Left forelimb (tissue), 1 donor: ENCODE measurements around the gene PPP2R2C.

Experiments
- DNase-seq: peaks from one replicate; pipeline ENCODE4 v3.0.0-alpha.2; 2018; ENCODE audit warnings: low spot score

Gene PPP2R2C

DNA sequence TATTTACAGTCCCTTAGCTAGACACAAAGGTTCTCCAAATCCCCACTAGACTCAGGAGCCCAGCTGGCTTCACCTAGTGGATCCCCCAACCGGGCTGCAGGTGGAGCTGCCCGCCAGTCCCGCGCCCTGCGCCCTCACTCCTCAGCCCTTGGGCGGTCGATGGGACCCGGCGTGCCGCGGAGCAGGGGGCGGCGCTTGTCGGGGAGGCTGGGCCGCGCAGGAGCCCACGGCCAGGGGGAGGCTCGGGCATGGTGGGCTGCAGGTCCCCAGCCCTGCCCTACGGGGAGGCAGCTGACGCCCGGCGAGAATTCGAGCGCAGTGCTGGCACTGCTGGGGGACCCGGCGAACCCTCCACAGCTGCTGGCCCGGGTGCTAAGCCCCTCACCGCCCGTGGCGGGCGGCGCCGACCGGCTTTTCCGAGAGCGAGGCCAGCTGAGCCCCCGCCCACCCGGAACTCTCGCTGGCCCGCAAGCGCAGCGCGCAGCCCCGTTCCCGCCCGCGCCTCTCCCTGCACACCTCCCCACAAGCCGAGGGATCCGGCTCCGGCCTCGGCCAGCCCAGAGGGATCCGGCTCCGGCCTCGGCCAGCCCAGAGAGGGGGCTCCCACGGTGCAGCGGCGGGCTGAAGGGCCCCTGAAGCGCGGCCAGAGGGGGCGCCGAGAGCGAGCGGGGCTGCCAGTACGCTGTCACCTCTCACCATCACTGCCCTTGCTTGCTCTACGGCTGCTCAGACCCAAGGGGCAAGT lies 163.3 kb downstream of the PPP2R2C start:
- no peak for DNase-seq

DNA sequence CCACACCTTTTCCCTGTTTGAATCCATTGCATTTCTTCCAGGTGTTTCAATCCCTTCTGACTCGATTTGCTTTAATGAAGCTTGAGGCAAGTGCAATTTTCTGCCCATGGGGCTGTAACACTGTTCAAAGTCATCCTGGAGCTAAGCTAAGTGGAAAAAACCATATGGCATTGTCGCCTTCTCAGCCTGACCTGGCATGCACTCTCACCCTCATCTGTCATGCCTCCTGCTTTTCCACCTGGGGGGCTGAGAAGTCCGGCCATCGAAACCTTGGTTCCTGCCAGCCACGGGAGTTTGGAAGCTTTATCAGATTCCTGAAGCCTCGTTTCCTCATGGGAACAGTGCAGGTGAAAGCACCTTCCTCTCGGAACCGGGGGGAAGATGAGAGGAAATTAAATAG lies 164.5 kb downstream of the PPP2R2C start:
- no peak for DNase-seq

DNA sequence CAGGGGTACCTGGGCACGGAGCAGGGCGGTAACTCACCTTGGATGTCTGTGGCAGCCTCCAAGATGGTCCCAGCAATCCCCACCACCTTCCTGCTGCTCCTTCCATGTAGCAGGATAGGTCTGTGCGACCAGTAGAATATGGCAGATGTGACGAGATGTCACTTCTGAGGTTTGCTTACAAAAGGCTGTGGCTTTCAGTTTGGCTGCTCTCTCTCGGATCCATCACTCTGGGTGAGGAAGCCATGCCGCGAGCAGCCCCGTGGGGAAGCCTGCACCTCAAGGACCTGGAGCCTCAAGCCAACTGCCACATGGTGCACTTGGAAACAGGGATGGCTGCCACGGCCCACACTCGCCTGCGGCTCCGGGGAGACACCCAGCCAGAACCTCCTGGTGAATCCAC lies 165.2 kb downstream of the PPP2R2C start:
- DNase-seq = no peak

DNA sequence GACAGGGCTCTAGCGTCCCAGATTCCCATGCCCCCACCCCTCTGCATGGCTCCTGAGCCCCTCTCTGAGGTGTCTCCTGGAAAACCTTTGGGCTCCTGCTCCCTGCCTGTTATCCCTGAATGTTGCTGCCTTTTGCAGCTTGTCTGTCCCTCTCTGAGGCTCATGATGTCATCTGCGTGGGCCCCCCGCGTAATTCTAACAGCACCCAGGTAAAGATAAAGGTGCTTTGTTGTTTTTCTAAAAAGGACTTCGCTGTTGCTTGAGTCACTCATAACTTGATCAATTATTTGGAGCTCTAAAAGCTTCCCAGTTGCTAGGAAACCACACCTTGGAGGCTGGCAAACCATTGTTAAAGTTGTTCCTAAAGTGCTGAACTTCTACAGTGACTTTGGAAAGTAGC lies 166.1 kb downstream of the PPP2R2C start:
- no peak for DNase-seq

DNA sequence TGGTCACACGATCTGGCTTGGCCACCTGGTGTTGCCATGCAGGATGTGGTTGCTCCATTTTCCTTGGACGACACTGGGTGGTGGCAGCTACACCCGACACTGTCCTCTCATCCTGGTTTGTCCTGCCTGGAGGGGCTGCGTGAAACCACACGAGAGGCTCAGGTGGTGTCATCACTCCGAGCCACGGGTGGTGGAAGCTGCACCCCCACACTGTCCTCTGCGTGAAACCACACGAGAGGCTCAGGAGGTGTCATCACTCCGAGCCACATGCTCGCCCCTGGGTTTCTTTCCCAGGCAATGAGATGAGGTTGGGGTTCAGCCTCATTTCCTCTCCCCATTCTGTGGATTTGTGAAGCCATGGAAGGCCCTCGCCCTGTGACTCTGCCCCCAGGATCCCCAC lies 168.5 kb downstream of the PPP2R2C start:
- no peak for DNase-seq

DNA sequence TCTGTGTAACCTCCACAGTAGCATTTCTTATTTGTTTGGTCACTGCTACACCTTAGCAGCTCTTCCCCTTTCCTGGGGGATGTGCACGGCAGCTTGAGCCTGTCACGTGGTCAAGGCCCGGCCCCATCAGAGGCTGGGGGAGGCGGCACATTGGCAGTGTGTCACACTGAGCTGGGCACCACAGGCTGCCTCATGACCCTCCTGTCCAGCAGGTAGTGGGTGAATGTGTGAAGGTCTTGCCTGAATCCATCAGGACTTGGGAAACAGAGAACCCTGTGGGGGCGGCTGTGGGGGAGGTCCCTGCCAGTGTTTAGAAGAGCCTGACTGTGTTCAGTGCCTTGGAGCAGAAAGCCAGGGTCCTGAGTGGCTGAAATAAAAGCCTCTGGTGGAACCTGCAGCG lies 169.5 kb downstream of the PPP2R2C start:
- no peak for DNase-seq

DNA sequence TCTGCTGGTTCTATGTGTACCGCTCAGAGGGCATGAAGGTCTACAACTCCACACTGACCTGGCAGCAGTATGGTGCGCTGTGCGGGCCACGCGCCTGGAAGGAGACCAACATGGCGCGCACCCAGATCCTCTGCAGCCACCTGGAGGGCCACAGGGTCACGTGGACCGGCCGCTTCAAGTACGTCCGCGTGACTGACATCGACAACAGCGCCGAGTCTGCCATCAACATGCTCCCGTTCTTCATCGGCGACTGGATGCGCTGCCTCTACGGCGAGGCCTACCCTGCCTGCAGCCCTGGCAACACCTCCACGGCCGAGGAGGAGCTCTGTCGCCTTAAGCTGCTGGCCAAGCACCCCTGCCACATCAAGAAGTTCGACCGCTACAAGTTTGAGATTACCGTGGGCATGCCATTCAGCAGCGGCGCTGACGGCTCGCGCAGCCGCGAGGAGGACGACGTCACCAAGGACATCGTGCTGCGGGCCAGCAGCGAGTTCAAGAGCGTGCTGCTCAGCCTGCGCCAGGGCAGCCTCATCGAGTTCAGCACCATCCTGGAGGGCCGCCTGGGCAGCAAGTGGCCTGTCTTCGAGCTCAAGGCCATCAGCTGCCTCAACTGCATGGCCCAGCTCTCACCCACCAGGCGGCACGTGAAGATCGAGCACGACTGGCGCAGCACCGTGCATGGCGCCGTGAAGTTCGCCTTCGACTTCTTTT lies 170.5 kb downstream of the PPP2R2C start:
- no peak for DNase-seq

DNA sequence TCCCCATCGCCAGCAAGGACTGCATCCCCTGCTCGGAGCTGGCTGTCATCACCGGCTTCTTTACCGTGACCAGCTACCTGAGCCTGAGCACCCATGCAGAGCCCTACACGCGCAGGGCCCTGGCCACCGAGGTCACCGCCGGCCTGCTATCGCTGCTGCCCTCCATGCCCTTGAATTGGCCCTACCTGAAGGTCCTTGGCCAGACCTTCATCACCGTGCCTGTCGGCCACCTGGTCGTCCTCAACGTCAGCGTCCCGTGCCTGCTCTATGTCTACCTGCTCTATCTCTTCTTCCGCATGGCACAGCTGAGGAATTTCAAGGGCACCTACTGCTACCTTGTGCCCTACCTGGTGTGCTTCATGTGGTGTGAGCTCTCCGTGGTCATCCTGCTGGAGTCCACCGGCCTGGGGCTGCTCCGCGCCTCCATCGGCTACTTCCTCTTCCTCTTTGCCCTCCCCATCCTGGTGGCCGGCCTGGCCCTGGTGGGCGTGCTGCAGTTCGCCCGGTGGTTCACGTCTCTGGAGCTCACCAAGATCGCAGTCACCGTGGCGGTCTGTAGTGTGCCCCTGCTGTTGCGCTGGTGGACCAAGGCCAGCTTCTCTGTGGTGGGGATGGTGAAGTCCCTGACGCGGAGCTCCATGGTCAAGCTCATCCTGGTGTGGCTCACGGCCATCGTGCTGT lies 171.2 kb downstream of the PPP2R2C start:
- DNase-seq = no peak

DNA sequence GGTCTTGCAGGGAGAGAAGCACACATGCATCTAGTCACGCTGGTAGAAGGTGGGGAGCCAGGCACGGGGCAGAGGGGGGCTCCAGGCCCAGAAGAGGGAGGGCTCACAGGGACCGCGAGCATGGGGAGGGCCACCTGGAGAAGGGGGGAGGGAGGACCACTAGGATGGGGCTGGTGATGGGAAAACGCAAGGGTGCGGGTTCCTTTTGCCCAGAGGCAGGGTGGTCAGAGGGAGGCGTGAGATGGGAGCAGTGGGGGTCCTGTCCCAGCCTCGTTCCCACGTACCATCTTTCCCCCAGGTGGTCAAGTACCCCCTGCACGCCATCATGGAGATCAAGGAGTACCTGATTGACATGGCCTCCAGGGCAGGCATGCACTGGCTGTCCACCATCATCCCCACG lies 172.1 kb downstream of the PPP2R2C start:
- DNase-seq = no peak

DNA sequence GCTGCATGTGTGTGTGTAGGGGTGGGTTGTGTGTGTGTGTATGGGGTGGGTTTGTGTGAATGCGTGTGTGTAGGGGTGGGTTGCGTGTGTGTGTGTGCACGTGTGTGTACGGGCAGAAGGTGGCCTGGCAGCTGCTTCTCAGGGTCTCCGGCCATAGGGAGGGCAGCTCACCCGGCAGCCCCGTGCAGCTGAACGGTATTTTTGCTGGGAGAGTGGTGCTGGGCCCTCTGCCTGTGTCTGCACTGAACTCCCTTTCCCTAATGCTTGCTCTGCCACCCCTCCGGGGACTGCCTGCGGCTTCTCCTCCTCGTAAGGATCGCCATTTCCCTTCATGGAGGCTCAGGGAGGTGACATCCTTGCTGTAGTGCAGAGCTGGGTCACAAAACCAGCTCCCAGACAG lies 172.5 kb downstream of the PPP2R2C start:
- DNase-seq = no peak

DNA sequence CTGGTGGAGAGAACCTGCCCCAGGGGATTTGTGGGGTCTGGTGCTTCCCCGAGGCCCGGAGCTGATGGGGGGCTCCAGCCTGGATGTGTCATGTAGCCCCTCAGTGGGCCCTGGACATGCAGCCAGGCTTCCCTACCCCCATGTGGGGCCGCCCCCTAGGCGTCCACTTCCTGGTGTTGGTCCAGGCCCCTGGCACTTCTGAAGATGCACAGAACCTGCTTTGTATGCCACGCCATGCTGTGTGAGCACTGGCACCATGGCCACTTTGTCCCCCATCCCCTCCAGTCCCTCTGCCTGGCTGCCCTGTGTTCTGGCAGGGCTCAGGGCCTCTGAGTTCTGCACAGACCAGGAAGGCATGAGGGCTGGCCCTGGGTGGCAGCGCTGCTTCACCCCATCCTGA lies 173.6 kb downstream of the PPP2R2C start:
- DNase-seq = no peak

DNA sequence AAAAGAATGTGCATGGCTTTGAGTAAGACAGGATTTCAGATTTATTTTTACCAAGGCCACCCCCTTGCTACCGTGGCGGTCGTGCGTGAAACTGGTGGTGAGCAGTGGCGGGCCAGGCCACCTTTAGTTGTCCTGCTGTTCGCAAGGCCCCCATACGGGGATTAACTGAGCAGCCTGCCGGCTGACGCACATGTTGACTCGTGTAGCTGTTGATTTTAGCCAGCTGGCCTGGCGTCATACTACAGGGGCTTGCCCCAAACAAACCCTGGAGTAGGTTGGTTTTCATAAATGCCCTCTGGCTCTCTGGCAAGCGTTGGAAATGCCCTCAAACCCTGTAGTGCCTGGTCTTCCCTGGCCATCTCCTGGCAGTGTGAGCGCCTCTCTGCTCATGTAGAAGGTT lies 174.4 kb downstream of the PPP2R2C start:
- DNase-seq = no peak

DNA sequence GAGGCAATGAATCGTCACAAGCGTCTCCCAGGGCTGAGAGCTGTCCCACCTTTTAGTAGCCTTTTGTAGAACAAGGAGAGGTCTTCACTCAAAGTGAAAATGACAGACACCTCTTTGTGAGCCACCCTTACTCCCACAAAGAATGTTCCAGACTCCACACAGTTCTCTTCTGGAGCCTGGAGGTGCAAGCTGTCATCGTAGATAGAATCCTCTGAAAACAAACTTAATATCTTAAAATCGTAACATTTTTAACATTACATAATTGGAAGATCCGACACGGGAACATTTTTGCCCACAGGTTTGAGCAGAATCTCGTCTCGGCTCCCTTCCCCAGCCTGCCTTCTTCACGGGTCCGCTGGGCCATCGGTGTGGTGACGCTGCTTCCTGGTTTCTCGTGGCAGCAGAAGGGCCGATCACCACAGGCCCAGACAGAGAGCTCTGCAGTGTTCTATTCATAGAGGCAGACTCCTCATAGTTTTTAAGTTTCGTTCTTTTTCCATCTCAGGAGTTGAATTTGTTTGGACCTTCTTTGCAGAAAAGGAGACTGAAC lies 175.1 kb downstream of the PPP2R2C start:
- no peak for DNase-seq

DNA sequence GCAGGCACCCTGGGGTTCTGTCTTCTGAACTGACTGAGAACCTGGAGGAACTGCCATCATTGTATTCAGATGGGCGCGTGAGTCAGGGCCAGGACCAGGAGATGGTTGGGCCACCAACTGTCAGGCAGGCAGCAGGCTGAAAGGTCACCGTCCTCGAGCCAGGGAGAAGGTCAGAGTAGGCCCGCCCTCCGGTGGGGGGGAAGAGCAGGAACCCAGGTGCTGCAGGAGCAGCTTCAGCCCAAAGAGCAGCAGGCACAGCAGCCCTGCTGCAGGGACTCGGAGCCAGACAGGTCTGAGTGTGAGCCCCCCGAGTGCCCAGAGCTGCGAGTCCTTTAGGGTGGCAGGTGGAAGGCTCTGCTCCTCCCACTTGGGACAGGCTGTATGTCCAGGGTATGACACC lies 176.4 kb downstream of the PPP2R2C start:
- no peak for DNase-seq

DNA sequence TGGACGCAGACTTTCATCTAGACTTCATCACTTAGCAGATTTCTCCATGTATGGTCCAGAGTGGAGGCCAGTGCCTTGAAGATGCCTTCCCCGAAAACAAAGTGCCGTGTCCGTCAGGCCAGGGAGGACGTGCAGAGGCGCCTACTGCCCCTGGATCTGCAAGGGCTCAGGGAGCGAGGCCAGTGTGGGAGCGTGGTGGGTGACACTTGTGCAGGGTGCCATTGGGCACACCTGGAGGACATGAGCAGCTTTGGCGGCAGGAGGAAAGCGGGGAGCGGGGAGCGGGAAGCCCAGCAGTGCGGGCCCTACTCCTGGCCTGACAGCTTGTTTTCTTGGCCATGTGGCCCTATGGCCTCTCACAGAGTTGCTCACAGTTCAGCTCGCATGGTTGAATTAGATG lies 176.9 kb downstream of the PPP2R2C start:
- DNase-seq = no peak

DNA sequence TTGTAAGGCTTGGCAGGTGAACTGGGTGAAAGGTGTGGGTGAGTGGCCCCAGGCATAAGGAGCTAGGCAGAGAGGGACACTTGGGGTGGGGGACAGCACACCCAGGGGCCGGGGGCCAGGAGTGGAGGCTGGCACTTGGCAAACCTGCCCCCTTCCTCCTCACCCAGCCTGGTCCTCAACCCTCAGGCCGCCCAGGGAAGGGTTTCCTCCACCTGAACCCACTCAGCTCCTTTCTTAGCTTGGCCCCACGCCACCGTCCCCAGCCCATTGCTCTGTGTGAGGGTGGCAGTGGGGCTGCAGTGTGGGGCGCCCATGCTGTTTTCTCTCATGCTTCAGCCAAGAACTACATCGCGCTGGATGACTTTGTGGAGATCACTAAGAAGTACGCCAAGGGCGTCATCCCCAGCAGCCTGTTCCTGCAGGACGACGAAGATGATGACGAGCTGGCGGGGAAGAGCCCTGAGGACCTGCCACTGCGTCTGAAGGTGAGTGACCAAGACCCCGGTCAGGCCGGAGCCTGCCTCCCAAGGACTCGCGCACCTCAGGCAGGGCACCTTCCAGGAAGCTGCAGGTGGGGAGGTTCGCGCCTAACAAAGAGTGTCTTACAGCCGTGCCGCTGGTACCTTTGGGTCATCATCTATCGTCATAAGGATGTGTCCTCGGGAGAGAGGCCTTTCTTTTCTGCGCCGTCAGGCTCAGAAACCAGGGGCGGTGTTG lies 177.6 kb downstream of the PPP2R2C start:
- DNase-seq = no peak

DNA sequence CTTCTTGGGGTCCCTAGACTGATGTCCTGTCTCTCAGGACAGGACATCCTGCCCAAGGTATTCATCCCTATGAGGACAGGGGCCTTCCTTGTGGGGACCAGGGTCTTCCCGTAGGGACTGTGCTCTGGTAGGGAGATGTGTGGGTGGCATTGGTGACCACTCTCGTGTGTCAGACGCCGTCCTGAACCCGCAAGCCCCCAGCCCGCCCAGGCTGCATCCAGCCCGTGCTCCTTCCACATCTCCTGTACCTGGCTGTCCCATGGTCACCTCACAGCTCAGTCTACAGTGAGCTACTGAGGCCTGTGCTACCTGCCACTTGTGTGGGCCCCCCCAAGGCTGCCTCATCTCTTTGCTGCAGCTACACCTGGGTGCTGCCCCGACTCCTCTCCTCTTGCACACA lies 178.8 kb downstream of the PPP2R2C start:
- no peak for DNase-seq

DNA sequence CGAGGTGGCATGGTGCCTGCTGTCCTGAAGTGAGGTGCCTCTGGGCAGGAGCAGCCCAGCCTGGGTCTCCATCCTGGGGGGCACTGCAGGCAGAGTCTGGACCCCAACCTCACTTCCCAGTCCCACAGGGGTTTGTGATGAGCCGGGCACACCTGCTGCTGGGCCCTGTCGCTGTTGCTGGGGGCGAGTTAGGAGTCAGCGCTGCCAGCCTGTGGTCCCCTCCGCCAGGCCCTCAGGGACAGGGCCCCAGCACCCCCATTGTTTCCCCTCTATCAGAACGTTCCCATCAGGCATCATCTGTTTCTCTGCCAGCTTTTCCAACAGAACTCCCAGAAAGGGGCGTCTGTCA lies 179.3 kb downstream of the PPP2R2C start:
- no peak for DNase-seq

DNA sequence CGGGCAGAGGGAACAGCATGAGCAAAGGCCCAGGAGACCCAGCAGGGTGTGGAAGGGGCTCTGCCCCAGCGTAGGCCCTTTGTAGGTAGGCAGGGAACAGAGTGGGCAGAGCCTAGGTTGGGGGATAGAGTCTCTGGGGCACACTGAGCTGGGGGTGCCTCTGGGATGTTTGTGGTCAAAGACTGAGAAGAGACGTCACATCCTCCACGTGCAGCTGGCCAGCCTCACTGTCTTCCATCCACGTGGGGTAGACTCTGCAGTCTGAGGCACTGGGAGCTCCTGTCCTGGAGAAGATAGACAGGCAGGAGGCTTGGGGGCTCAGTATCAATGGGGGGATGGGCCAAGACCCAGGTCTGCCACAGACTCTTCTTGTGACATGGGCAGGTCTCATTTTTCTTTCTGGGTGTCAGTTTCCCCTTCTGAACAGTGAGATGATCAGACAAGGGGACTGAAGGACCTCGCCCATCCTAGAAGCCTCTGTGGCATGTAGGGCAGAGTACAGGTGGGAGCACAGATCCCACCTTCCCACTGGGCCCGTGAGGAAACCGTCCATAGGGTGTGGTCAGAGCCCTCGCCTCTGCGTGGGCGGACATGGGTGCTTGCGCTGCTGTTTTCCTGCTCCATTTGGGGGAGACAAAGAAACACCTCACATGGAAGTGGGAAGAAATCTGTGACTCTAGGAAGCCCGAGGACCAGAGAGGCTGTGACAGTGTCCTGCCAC lies 179.9 kb downstream of the PPP2R2C start:
- no peak for DNase-seq

DNA sequence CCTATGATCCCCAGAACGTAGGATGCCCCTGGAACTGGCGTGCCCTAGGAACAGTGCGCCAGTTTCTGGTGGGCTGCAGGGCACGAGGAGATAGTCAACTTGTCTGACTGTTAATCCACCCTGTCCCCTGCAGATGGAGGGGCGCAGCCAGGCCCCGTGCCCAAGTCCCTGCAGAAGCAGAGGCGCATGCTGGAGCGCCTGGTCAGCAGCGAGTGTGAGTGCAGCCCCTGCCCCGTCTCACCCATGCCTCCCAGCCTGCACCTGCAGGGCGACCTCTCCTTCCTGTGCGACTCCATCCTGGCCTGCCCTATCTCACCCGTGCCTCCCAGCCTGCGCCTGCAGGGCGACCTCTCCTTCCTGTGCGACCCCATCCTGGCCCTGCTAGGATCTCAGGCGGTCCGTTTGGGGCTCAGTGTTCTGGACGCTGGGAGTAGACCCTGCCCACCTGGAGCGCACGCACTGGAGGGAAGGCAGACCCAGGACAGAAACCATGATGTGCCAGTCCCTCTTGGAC lies 180.6 kb downstream of the PPP2R2C start:
- DNase-seq = no peak

DNA sequence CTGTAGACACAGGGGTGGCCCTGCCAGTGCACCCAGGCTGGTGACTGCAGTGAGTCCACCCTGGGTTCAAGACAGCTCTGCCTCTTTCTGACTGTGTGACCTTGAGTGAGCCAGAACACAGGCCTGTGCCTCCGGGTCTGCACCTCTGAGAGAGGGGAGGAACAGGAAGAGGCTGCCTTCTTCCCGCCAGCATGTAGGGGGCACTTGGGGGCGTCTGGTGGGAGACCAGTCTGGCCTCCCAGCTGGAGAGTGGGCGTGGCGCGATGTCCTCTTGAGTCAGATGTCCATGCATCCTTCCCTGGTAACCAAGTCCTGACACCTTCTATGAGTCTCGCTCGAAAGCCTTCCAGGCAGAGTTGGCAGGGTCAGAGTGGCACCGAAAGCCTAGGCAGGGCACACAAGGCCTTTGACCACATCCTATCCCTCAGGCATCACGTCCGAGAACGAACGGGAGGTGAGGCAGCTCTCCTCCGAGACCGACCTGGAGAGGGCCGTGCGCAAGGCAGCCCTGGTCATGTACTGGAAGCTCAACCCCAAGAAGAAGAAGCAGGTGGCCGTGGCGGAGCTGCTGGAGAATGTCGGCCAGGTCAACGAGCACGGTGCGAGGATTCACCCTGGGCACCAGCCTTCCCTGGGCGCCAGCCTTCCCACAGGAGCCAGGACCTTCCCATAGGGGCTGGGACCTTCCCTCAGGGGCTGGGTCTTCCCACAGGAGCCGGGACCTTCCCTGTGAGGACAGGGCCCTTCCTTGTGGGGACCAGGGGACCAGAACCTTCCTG lies 181.5 kb downstream of the PPP2R2C start:
- DNase-seq = no peak
